MV-4-11 (cell line): ENCODE data around the gene THBS2.
"Not testable (repeated sequence)": the region's sequence is repeated elsewhere in the genome, so short reads cannot be mapped to it uniquely, and the experiment has no call there.

ENCODE experiments used
- DNase-seq: peaks from one replicate; lab custom pipeline; 2025; lab: John Stamatoyannopoulos, UW

THBS2 gene

GRCh38 chr6:169184419-169184818 is 69.2 kb downstream of the THBS2 start:
- DNase-seq, result no peak

GRCh38 chr6:169183233-169183632 is 70.4 kb downstream of the THBS2 start:
- DNase-seq, result no peak

GRCh38 chr6:169179831-169180230 is 73.8 kb downstream of the THBS2 start:
- not testable (repeated sequence) for DNase-seq

- DNase-seq, result no peak
These were observed 76.0 kb downstream of the THBS2 start for GRCh38 chr6:169177516-169178166.

- DNase-seq, result no peak
These were observed 77.2 kb downstream of the THBS2 start for GRCh38 chr6:169176361-169176991.

DNA sequence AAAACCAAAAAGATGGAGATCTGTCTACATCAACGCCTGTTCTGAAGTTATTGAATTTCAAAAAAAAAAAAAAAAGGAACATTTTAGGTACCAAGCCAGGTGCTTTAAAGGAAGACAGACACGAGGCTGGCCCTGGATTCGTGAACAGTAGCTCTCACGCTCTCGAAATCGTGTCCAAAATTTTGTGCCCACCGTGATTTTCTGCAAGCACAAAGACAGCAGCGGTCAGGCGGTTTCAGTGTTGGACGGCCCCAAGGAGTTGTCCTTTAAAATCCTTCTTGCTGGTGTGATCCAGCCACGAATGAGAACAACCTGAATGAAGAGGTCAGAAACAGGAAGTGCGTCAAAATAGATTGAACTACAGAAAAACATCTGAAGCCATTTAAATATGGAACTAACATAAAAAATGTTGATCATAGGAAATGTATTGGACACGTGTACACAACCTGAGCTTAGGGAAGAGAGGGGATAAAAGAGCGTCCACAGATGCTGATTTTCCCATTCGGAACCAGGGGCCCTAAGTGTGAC is 78.2 kb downstream of the THBS2 start:
- DNase-seq, result peak; percentile 45

- no peak for DNase-seq
These were observed 78.9 kb downstream of the THBS2 start for GRCh38 chr6:169174516-169175359.

GRCh38 chr6:169173532-169174268 is 79.9 kb downstream of the THBS2 start:
- no peak for DNase-seq

DNA sequence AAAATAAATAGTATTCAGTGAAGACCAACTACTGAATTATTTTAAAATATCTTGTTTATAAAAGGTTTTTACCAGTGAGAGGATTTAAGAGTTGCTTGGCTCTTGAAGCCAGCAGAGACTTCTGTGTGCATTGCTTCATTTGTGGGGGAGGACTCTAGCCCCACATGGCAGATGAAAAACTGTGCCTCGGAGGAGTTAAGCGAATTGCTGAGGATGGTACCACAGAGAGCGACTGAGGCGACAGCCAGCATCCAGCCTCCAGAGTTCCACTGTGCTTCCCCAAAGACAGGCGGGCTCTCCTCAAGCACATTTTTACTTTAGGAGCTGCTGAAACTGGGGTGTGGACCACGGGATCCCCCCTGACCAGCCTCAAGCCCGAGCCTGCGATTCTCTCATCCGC is 80.7 kb downstream of the THBS2 start:
- no peak for DNase-seq

- no peak for DNase-seq
These were observed 81.2 kb downstream of the THBS2 start for GRCh38 chr6:169172456-169172855.

DNA sequence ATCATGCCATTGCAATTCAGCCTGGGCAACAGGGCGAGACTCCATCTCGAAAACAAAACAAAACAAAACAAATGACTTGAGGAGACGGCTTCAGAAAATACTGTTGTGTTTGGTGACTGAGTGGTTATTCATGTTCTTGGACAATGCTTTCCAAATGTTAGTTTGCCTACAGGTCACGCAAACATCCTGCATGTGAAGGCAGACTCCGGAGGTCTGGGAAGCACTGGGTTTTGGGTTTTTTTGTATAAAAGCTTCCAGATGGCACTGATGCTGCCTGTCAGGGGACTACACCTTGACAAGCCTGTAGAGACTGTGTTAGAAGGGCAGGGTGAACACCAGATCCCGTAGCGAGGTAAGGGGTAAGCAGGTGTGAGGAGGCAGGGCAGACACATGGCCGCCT is 81.7 kb downstream of the THBS2 start:
- no peak for DNase-seq

GRCh38 chr6:169171016-169171415 is 82.6 kb downstream of the THBS2 start:
- no peak for DNase-seq

DNA sequence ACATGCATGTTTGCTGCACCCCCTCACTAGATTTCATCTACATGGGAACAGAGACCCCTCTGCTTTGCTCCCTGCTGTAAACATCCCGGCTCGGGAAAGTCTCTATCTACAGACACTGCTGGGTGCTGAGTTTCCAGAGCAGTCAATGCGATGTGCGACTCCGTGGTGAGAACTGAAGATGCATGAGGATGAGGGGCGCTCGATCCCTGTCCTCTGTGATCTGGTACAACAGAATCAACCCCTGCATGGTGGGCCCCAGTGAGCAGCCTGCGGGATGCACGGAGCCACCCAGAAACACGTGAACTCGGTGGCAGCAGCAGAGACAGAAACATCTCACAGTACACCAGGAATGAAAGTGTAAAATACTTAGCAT is 83.1 kb downstream of the THBS2 start:
- DNase-seq, result no peak

GRCh38 chr6:169169941-169170582 is 83.6 kb downstream of the THBS2 start:
- DNase-seq, result no peak

GRCh38 chr6:169169375-169169774 is 84.3 kb downstream of the THBS2 start:
- no peak for DNase-seq

DNA sequence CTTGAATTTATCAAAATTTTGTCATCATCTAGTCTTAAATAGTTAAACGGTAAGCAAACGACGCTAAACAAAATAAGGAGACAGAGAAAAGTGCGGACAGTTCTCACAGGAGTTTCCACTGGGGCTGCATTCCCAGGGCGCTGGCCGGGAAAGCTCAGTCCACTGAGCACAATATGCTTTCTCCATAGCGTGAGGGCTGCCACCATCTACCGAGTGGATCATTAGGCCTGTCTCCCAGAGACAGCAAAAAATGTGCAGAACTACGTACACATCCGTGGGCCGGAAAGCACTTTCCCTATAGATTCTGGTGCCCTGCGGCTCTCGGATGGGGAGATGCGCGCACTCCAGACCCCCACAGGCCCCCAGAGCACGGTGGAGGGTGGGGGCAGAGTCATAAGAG is 84.9 kb downstream of the THBS2 start:
- no peak for DNase-seq

DNA sequence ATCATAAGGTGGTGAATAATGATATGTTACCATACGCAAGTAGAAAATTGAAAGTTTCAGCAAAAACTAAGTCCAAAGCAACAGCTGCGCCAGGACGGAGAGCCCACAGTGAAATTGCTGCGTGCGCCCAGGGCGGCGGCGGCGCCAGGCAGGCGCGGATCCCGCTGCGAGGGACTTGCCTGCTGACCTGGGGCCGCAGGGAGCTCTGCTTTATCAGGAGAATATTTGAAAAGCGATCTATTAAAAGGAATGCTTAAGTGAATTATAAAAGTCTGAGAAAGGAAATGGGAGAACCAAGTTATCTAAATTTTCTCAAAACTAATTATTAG is 85.4 kb downstream of the THBS2 start:
- no peak for DNase-seq

- no peak for DNase-seq
These were observed 85.9 kb downstream of the THBS2 start for GRCh38 chr6:169167581-169168301.

GRCh38 chr6:169166896-169167580 is 86.6 kb downstream of the THBS2 start:
- no peak for DNase-seq
